ENCODE data around the gene LMNTD2.

The LMNTD2 gene

GRCh38 chr11:535210-535518, 25.4 kb downstream of the LMNTD2 start:
- Mint-ChIP-seq H3K36me3 (ENCODE audit: low read depth) (no peaks in the 10 kb centered on the region), H3K4me3 (no peak overlapping the region), H3K27me3 (ENCODE audit: low read depth) (peaks cover 23% of the 10 kb centered on the region)

GRCh38 chr11:534396-535209, 25.9 kb downstream of the LMNTD2 start:
- peaks cover 21% of the 10 kb centered on the region for H3K27me3 Mint-ChIP-seq (ENCODE audit: low read depth)
- TF ChIP-seq CTCF (IDR thresholded peaks at IDR 0.05; ENCODE audit: unreplicated experiment in 3 of 3), result no peak
- no peaks in the 10 kb centered on the region for H3K36me3 Mint-ChIP-seq (ENCODE audit: low read depth)
- H3K9me3 Mint-ChIP-seq, result no peaks in the 10 kb centered on the region
- peak overlapping the region; percentile 74 to 79 (median 75) for H3K4me3 Mint-ChIP-seq
- H3K27ac Mint-ChIP-seq, result no peak overlapping the region
- H3K4me1 Mint-ChIP-seq, result peaks cover 4% of the 10 kb centered on the region

More at GRCh38 chr11:535210-535518, 25.4 kb downstream of the LMNTD2 start:
- no peak for TF ChIP-seq CTCF (IDR thresholded peaks at IDR 0.05; ENCODE audit: unreplicated experiment in 3 of 3)
- Mint-ChIP-seq H3K27ac (no peak overlapping the region), H3K9me3 (no peaks in the 10 kb centered on the region), H3K4me1 (peaks cover 4% of the 10 kb centered on the region)

- peaks cover 16% of the 10 kb centered on the region for H3K27me3 Mint-ChIP-seq (ENCODE audit: low read depth)
- no peaks in the 10 kb centered on the region for H3K36me3 Mint-ChIP-seq (ENCODE audit: low read depth)
- H3K4me3 Mint-ChIP-seq, result peak overlapping the region; percentile 47 to 74 (median 71)
- no peak for TF ChIP-seq CTCF (IDR thresholded peaks at IDR 0.05; ENCODE audit: unreplicated experiment in 3 of 3)
- H3K9me3 Mint-ChIP-seq, result no peaks in the 10 kb centered on the region
- H3K27ac Mint-ChIP-seq, result no peak overlapping the region
- H3K4me1 Mint-ChIP-seq, result peaks cover 4% of the 10 kb centered on the region
Measured at GRCh38 chr11:533586-534395, 26.7 kb downstream of the LMNTD2 start.

- Mint-ChIP-seq H3K27ac (no peak overlapping the region), H3K4me3 (peak overlapping the region in 2 of 3 experiments; percentile 47 to 61), H3K4me1 (peaks cover 4% of the 10 kb centered on the region), H3K36me3 (ENCODE audit: low read depth) (no peaks in the 10 kb centered on the region), H3K27me3 (ENCODE audit: low read depth) (peaks cover 9% of the 10 kb centered on the region), H3K9me3 (no peaks in the 10 kb centered on the region)
- TF ChIP-seq CTCF (IDR thresholded peaks at IDR 0.05; ENCODE audit: unreplicated experiment in 3 of 3), result no peak
Measured at GRCh38 chr11:532986-533585, 27.5 kb downstream of the LMNTD2 start.

GRCh38 chr11:532527-532985, 28.0 kb downstream of the LMNTD2 start:
- peak overlapping the region in 1 of 3 experiments; percentile 74 for H3K4me3 Mint-ChIP-seq
- H3K27me3 Mint-ChIP-seq (ENCODE audit: low read depth), result peaks cover 5% of the 10 kb centered on the region
- H3K27ac Mint-ChIP-seq, result no peak overlapping the region
- H3K4me1 Mint-ChIP-seq, result peaks cover 4% of the 10 kb centered on the region
- TF ChIP-seq CTCF (IDR thresholded peaks at IDR 0.05; ENCODE audit: unreplicated experiment in 3 of 3), result no peak
- H3K9me3 Mint-ChIP-seq, result no peaks in the 10 kb centered on the region
- no peaks in the 10 kb centered on the region for H3K36me3 Mint-ChIP-seq (ENCODE audit: low read depth)

All from nephron (organoid).